HEK293 (cell line): ENCODE results near the gene XYLB.

Experiments used
- CTCF ChIA-PET: fragments of 350-600 bp; formaldehyde crosslinking; extraction: SDS; loops from one replicate; lab custom pipeline; 2021; ENCODE audit warnings: antibody characterized with exemption; lab: Yijun Ruan, JAX
- POLR2A ChIA-PET: fragments of 300-600 bp; formaldehyde crosslinking; extraction: SDS; loops from one replicate; lab custom pipeline; 2020; ENCODE audit warnings: antibody characterized with exemption, inconsistent platforms; lab: Yijun Ruan, JAX
- H3K27ac ChIP-seq: fragments of 200-500 bp; sonication (Bioruptor generic); 2 replicates; pipeline ENCODE4 v1.5.1; 2014; ENCODE audit warnings: low read depth, low read length, control low read depth, inconsistent platforms; ENCODE audit errors: extremely low read depth
- H3K36me3 ChIP-seq, 2 experiments: fragments of 200-500 bp in 1 of 2; sonication (Bioruptor generic) in 1 of 2; 1 replicate in 1 of 2; 2 replicates in 1 of 2; pipeline ENCODE4 v1.5.1; 2014 to 2017; ENCODE audit warnings: inconsistent platforms in 2 of 2, low read length in 2 of 2; ENCODE audit not compliant: control insufficient read depth in 2 of 2, insufficient read depth in 1 of 2
- H3K4me1 ChIP-seq: fragments of 200-500 bp; sonication (Bioruptor generic); 2 replicates; pipeline ENCODE4 v1.5.1; 2014; ENCODE audit warnings: mild to moderate bottlenecking, low read length, inconsistent platforms; ENCODE audit not compliant: control insufficient read depth, insufficient read depth
- H3K4me3 ChIP-seq: 2 replicates; pipeline ENCODE4 v1.5.1; 2011; ENCODE audit warnings: low read depth, mild to moderate bottlenecking, control low read depth, low read length, moderate library complexity
- H3K9me3 ChIP-seq: fragments of 200-500 bp; sonication (Bioruptor generic); 2 replicates; pipeline ENCODE4 v1.5.1; 2014; ENCODE audit warnings: low read depth, low read length, inconsistent platforms; ENCODE audit not compliant: control insufficient read depth, insufficient read depth
- ATF2 ChIP-seq: fragments of 450-650 bp; formaldehyde crosslinking; IDR thresholded peaks from 2 replicates; pipeline ENCODE4 v1.5.1; 2016; ENCODE audit warnings: missing biosample characterization, missing genetic modification characterization, low read depth
- BCL11A ChIP-seq: fragments of 450-650 bp; formaldehyde crosslinking; IDR thresholded peaks from 2 replicates; pipeline ENCODE4 v1.5.1; 2016; ENCODE audit warnings: low read depth, missing biosample characterization, missing genetic modification characterization
- ELK4 ChIP-seq: IDR thresholded peaks from 2 replicates; pipeline ENCODE4 v1.6.1; 2011; ENCODE audit warnings: mild to moderate bottlenecking, low read depth, low read length, borderline replicate concordance
- GFI1B ChIP-seq: fragments of 450-650 bp; formaldehyde crosslinking; IDR thresholded peaks from 2 replicates; pipeline ENCODE4 v1.5.1; 2016; ENCODE audit warnings: missing biosample characterization, missing genetic modification characterization
- GLIS1 ChIP-seq: fragments of 450-650 bp; formaldehyde crosslinking; IDR thresholded peaks from 2 replicates; pipeline ENCODE4 v1.5.1; 2016; ENCODE audit warnings: missing biosample characterization, missing genetic modification characterization
- KLF10 ChIP-seq: fragments of 450-650 bp; IDR thresholded peaks from 2 replicates; pipeline ENCODE4 v1.5.1; 2018; ENCODE audit warnings: missing biosample characterization, mild to moderate bottlenecking, missing genetic modification characterization
- KLF7 ChIP-seq: fragments of 450-650 bp; formaldehyde crosslinking; IDR thresholded peaks from 2 replicates; pipeline ENCODE4 v1.5.1; 2016; ENCODE audit warnings: missing biosample characterization, missing genetic modification characterization, borderline replicate concordance
- KLF8 ChIP-seq: fragments of 450-650 bp; formaldehyde crosslinking; IDR thresholded peaks from 2 replicates; pipeline ENCODE4 v1.5.1; 2016; ENCODE audit warnings: missing biosample characterization, missing genetic modification characterization
- SETDB1 ChIP-seq: IDR thresholded peaks from one replicate; pipeline ENCODE4 v1.6.1; 2017; ENCODE audit warnings: mild to moderate bottlenecking, low read length, moderate library complexity, mixed read lengths; ENCODE audit not compliant: insufficient read length
- SP2 ChIP-seq: fragments of 450-650 bp; formaldehyde crosslinking; IDR thresholded peaks from 2 replicates; pipeline ENCODE4 v1.5.1; 2016; ENCODE audit warnings: missing biosample characterization, missing genetic modification characterization
- ZBTB17 ChIP-seq: fragments of 450-650 bp; formaldehyde crosslinking; IDR thresholded peaks from 2 replicates; pipeline ENCODE4 v1.5.1; 2016; ENCODE audit warnings: missing biosample characterization, missing genetic modification characterization
- ZBTB20 ChIP-seq: fragments of 450-650 bp; formaldehyde crosslinking; IDR thresholded peaks from 2 replicates; pipeline ENCODE4 v1.5.1; 2016; ENCODE audit warnings: missing biosample characterization, missing genetic modification characterization
- ZFHX2 ChIP-seq: fragments of 450-650 bp; formaldehyde crosslinking; conservative IDR thresholded peaks from 2 replicates; pipeline ENCODE4 v1.5.1; 2016; ENCODE audit warnings: missing biosample characterization, missing genetic modification characterization
- ZFP37 ChIP-seq: fragments of 450-650 bp; formaldehyde crosslinking; IDR thresholded peaks from 2 replicates; pipeline ENCODE4 v1.5.1; 2016; ENCODE audit warnings: missing biosample characterization, missing genetic modification characterization
- ZFP69B ChIP-seq: fragments of 450-650 bp; formaldehyde crosslinking; IDR thresholded peaks from 2 replicates; pipeline ENCODE4 v1.5.1; 2016; ENCODE audit warnings: missing biosample characterization, missing genetic modification characterization
- ZNF175 ChIP-seq: fragments of 450-650 bp; formaldehyde crosslinking; IDR thresholded peaks from 2 replicates; pipeline ENCODE4 v1.5.1; 2016; ENCODE audit warnings: missing biosample characterization, missing genetic modification characterization
- ZNF19 ChIP-seq: fragments of 450-650 bp; formaldehyde crosslinking; IDR thresholded peaks from 2 replicates; pipeline ENCODE4; 2016; ENCODE audit warnings: missing biosample characterization, missing genetic modification characterization, low read depth
- ZNF223 ChIP-seq: fragments of 450-650 bp; formaldehyde crosslinking; IDR thresholded peaks from 2 replicates; pipeline ENCODE4 v1.5.1; 2016; ENCODE audit warnings: missing biosample characterization, missing genetic modification characterization
- ZNF239 ChIP-seq: fragments of 450-650 bp; formaldehyde crosslinking; IDR thresholded peaks from 2 replicates; pipeline ENCODE4 v1.5.1; 2016; ENCODE audit warnings: missing biosample characterization, missing genetic modification characterization
- ZNF248 ChIP-seq: fragments of 450-650 bp; formaldehyde crosslinking; IDR thresholded peaks from 2 replicates; pipeline ENCODE4 v1.5.1; 2017; ENCODE audit warnings: missing biosample characterization, missing genetic modification characterization
- ZNF26 ChIP-seq: fragments of 450-650 bp; formaldehyde crosslinking; IDR thresholded peaks from 2 replicates; pipeline ENCODE4 v1.5.1; 2016; ENCODE audit warnings: missing biosample characterization, missing genetic modification characterization
- ZNF335 ChIP-seq: fragments of 450-650 bp; formaldehyde crosslinking; conservative IDR thresholded peaks from 2 replicates; pipeline ENCODE4 v1.5.1; 2016; ENCODE audit warnings: missing biosample characterization, missing genetic modification characterization
- ZNF398 ChIP-seq: fragments of 450-650 bp; formaldehyde crosslinking; IDR thresholded peaks from 2 replicates; pipeline ENCODE4 v1.5.1; 2017; ENCODE audit warnings: missing biosample characterization, missing genetic modification characterization
- ZNF501 ChIP-seq: fragments of 450-650 bp; formaldehyde crosslinking; IDR thresholded peaks from 2 replicates; pipeline ENCODE4 v1.5.1; 2016; ENCODE audit warnings: missing biosample characterization, missing genetic modification characterization
- ZNF571 ChIP-seq: fragments of 450-650 bp; formaldehyde crosslinking; IDR thresholded peaks from 2 replicates; pipeline ENCODE4 v1.5.0; 2017; ENCODE audit warnings: missing biosample characterization, missing genetic modification characterization
- ZNF645 ChIP-seq: fragments of 450-650 bp; formaldehyde crosslinking; IDR thresholded peaks from 2 replicates; pipeline ENCODE4; 2016; ENCODE audit warnings: missing biosample characterization, missing genetic modification characterization
- ZNF660 ChIP-seq: fragments of 450-650 bp; IDR thresholded peaks from 2 replicates; pipeline ENCODE4 v1.5.1; 2018; ENCODE audit warnings: missing biosample characterization, mild to moderate bottlenecking, missing genetic modification characterization
- ZNF664 ChIP-seq: fragments of 450-650 bp; formaldehyde crosslinking; IDR thresholded peaks from 2 replicates; pipeline ENCODE4 v1.5.1; 2016; ENCODE audit warnings: missing biosample characterization, missing genetic modification characterization
- ZNF76 ChIP-seq: fragments of 450-650 bp; formaldehyde crosslinking; IDR thresholded peaks from 2 replicates; pipeline ENCODE4; 2016; ENCODE audit warnings: low read depth, missing biosample characterization, missing genetic modification characterization, borderline replicate concordance
- ZNF777 ChIP-seq: fragments of 450-650 bp; formaldehyde crosslinking; IDR thresholded peaks from 2 replicates; pipeline ENCODE4 v1.5.1; 2017; ENCODE audit warnings: missing biosample characterization, missing genetic modification characterization, borderline replicate concordance
- ZNF830 ChIP-seq: fragments of 450-650 bp; IDR thresholded peaks from 2 replicates; pipeline ENCODE4 v1.5.0; 2018; ENCODE audit warnings: missing biosample characterization, missing genetic modification characterization, low read depth, mild to moderate bottlenecking, moderate library complexity
- ZNF837 ChIP-seq: fragments of 450-650 bp; formaldehyde crosslinking; IDR thresholded peaks from 2 replicates; pipeline ENCODE4 v1.5.1; 2016; ENCODE audit warnings: missing biosample characterization, missing genetic modification characterization
- ZSCAN23 ChIP-seq: fragments of 450-650 bp; formaldehyde crosslinking; IDR thresholded peaks from 2 replicates; pipeline ENCODE4 v1.5.1; 2016; ENCODE audit warnings: missing biosample characterization, missing genetic modification characterization

XYLB gene

GRCh38 chr3:38454178-38454883 lies 107.7 kb downstream of the XYLB start:
- Histone ChIP-seq H3K4me3 (peak overlapping the region; percentile 77), H3K36me3 (no peaks in the 10 kb centered on the region), H3K27ac (peak overlapping the region; percentile 95), H3K9me3 (no peaks in the 10 kb centered on the region), H3K4me1 (peaks cover 7% of the 10 kb centered on the region)
- CTCF ChIA-PET = interaction anchor here (1.8 kb wide), 1 partner anchor 108 kb away, joined by 6 read pairs; the partner anchor contains the start of gene XYLB
- POLR2A ChIA-PET = no interaction called here
- TF ChIP-seq ZBTB17 (tag by site-specific recombination) = no peak
- no peak for TF ChIP-seq ELK4
- TF ChIP-seq ZNF664 (tag by site-specific recombination) = no peak
- TF ChIP-seq ZFHX2 (tag by site-specific recombination) = peak; percentile 26; the same call in 1 of the 2 replicates
- TF ChIP-seq ZNF830 (tag by site-specific recombination) = no peak
- TF ChIP-seq GLIS1 (tag by site-specific recombination) = peak; percentile 35; the same call in 1 of the 2 replicates
- no peak for TF ChIP-seq ZNF777
- TF ChIP-seq ZNF398 (tag by site-specific recombination) = 0 out of 2 replicates have a peak, but pooled peaks have one; percentile 26
- no peak for TF ChIP-seq ZNF239
- no peak for TF ChIP-seq ZNF645 (tag by site-specific recombination)
- no peak for TF ChIP-seq BCL11A (tag by site-specific recombination)
- 0 out of 2 replicates have a peak, but pooled peaks have one; percentile 24 for TF ChIP-seq KLF10 (tag by site-specific recombination)
- TF ChIP-seq ZNF26 (tag by site-specific recombination) = no peak
- no peak for TF ChIP-seq ZFP37 (tag by site-specific recombination)
- TF ChIP-seq ZNF19 (tag by site-specific recombination) = no peak
- TF ChIP-seq ATF2 (tag by site-specific recombination) = no peak
- TF ChIP-seq SETDB1 = no peak
- TF ChIP-seq SP2 (tag by site-specific recombination) = 0 out of 2 replicates have a peak, but pooled peaks have one; percentile 14
- peak; percentile 39; the same call in 1 of the 2 replicates for TF ChIP-seq KLF8 (tag by site-specific recombination)
- TF ChIP-seq GFI1B = no peak
- TF ChIP-seq ZNF571 = no peak
- no peak for TF ChIP-seq ZNF501 (tag by site-specific recombination)
- TF ChIP-seq ZSCAN23 = no peak
- peak; percentile 27; the same call in 1 of the 2 replicates for TF ChIP-seq ZNF335 (tag by site-specific recombination)
- TF ChIP-seq ZFP69B (tag by site-specific recombination) = no peak
- TF ChIP-seq ZNF248 (tag by site-specific recombination) = no peak
- no peak for TF ChIP-seq ZNF837
- TF ChIP-seq ZNF223 (tag by site-specific recombination) = no peak
- TF ChIP-seq KLF7 (tag by site-specific recombination) = 0 out of 2 replicates have a peak, but pooled peaks have one; percentile 17
- TF ChIP-seq ZNF175 (tag by site-specific recombination) = no peak
- peak; percentile 57; the same call in 1 of the 2 replicates for TF ChIP-seq ZBTB20 (tag by site-specific recombination)
- 0 out of 2 replicates have a peak, but pooled peaks have one; percentile 23 for TF ChIP-seq ZNF660
- peak; percentile 71 for TF ChIP-seq ZNF76 (tag by site-specific recombination)
